K562 (cell line): ENCODE results near the gene MXI1. TPM values are rescaled to one million over a fixed set of nuclear protein-coding genes. Genes with fewer than 3 reads are reported as not detected.

Experiments used
- ARHGAP35 ChIP-seq: fragments of 450-650 bp; IDR thresholded peaks from 2 replicates; pipeline ENCODE4 v1.6.1; 2018; ENCODE audit not compliant: partially characterized antibody
- CBX5 ChIP-seq: IDR thresholded peaks from 2 replicates; pipeline ENCODE4 v1.6.1; 2014; ENCODE audit warnings: low read depth, borderline replicate concordance
- CGGBP1 ChIP-seq: fragments of 250-450 bp; sonication (Bioruptor Pico); IDR thresholded peaks from 2 replicates; pipeline ENCODE4 v1.9.0; 2021; ENCODE audit warnings: mild to moderate bottlenecking
- E2F3 ChIP-seq: fragments of 250-450 bp; sonication (Bioruptor Pico); IDR thresholded peaks from 2 replicates; pipeline ENCODE4 v1.4.0; 2020; ENCODE audit warnings: mild to moderate bottlenecking
- HMGN3 ChIP-seq: IDR thresholded peaks from 2 replicates; pipeline ENCODE4 v1.6.1; 2011; ENCODE audit warnings: borderline replicate concordance, low read depth, mild to moderate bottlenecking, mixed read lengths, low read length; ENCODE audit not compliant: insufficient read length; ENCODE audit errors: extremely low read depth
- KDM1A ChIP-seq, 2 experiments: fragments of 450-650 bp; IDR thresholded peaks; 2 replicates each; pipeline ENCODE4 v1.6.1; 2016; ENCODE audit warnings: mild to moderate bottlenecking in 2 of 2
- MEF2A ChIP-seq: IDR thresholded peaks from 2 replicates; pipeline ENCODE4 v1.6.1; 2011; ENCODE audit warnings: low read depth, mild to moderate bottlenecking, low read length, moderate library complexity; ENCODE audit not compliant: control insufficient read depth
- PTTG1 ChIP-seq: fragments of 450-650 bp; IDR thresholded peaks from 2 replicates; pipeline ENCODE4 v1.6.1; 2016; ENCODE audit warnings: low read depth, mild to moderate bottlenecking, missing genetic modification characterization, missing compliant biosample characterization
- SLC30A9 ChIP-seq: fragments of 250-450 bp; sonication (Bioruptor Pico); IDR thresholded peaks from 2 replicates; pipeline ENCODE4 v1.8.0; 2022; ENCODE audit warnings: mild to moderate bottlenecking, moderate library complexity
- SP1 ChIP-seq: sonication (generic); formaldehyde crosslinking; IDR thresholded peaks from 2 replicates; pipeline ENCODE4 v1.8.1; 2022; ENCODE audit warnings: mild to moderate bottlenecking, missing genetic modification reagents
- SRSF1 ChIP-seq: fragments of 200-400 bp; formaldehyde crosslinking; IDR thresholded peaks from 2 replicates; pipeline ENCODE4 v1.6.1; 2017; ENCODE audit warnings: mild to moderate bottlenecking, low read depth, low read length, moderate library complexity
- TSHZ1 ChIP-seq: fragments of 250-450 bp; sonication (Bioruptor Pico); IDR thresholded peaks from 2 replicates; pipeline ENCODE4 v1.4.0; 2020; ENCODE audit warnings: mild to moderate bottlenecking, moderate library complexity
- ZBTB40 ChIP-seq, 2 experiments: fragments of 450-650 bp in 1 of 2; sonication (generic) in 1 of 2; formaldehyde crosslinking in 1 of 2; IDR thresholded peaks; 2 replicates each; pipeline versions ENCODE4 v1.7.1 to v1.9.0; 2016 to 2022; ENCODE audit warnings: inconsistent platforms in 1 of 2, mild to moderate bottlenecking in 1 of 2, missing genetic modification reagents in 1 of 2
- ZFP30 ChIP-seq: fragments of 250-450 bp; sonication (Bioruptor Pico); IDR thresholded peaks from 2 replicates; pipeline ENCODE4 v1.8.0; 2022; ENCODE audit warnings: moderate library complexity, mild to moderate bottlenecking, inconsistent platforms, borderline replicate concordance
- ZNF121 ChIP-seq: sonication (generic); formaldehyde crosslinking; conservative IDR thresholded peaks from 2 replicates; pipeline ENCODE4 v1.8.0; 2022; ENCODE audit warnings: missing genetic modification reagents
- polyA plus RNA-seq, 8 experiments: library from polyadenylated mRNA; depleted of rRNA in 4 of 8; stranded (reverse) in 5 of 8; unstranded in 3 of 8; fragments of >200 nt; fragmentation: Nextera tagmentation in 2 of 8; fragmentation: Illumina TruSeq in 1 of 8; extraction: Ambion mirVana in 2 of 8; extraction: Trizol in 1 of 8; gene quantifications; 2 replicates each; pipeline versions ENCODE4 v1.2.1 to v1.2.3, GENCODE V29; 2011 to 2014; ENCODE audit warnings: inconsistent platforms in 1 of 8, missing spikeins in 1 of 8
- total RNA-seq, 7 experiments: library from RNA; depleted of rRNA in 6 of 7; stranded (reverse); fragments of >200 nt in 6 of 7; fragmentation: Illumina TruSeq in 2 of 7; extraction: Trizol in 2 of 7; gene quantifications; 2 replicates each; pipeline versions ENCODE4 v1.2.1 to v1.2.3, GENCODE V29; 2011 to 2021; ENCODE audit warnings: low replicate concordance in 1 of 7

The MXI1 gene
- total and polyA plus RNA-seq, 9 of the 15 experiments (the other 6 are each of a cell fraction or from before 2014, with no cell fraction given), result 9.1 to 23.7 (median 14.8) TPM

- TF ChIP-seq ZBTB40 (IDR thresholded peaks at IDR 0.05) (no peak), ZBTB40 (CRISPR knock-in tag; IDR thresholded peaks at IDR 0.05) (no peak), MEF2A (no peak), CBX5 (no peak), HMGN3 (peak; percentile 27), ZFP30 (CRISPR knock-in tag) (no peak), SP1 (CRISPR knock-in tag) (peak; percentile 50; the same call in 1 of the 2 replicates), TSHZ1 (no peak), SLC30A9 (no peak), CGGBP1 (CRISPR knock-in tag) (no peak), SRSF1 (no peak), ARHGAP35 (no peak), KDM1A (IDR thresholded peaks at IDR 0.05) (no peak), ZNF121 (no peak), E2F3 (CRISPR knock-in tag) (no peak), PTTG1 (tag) (no peak)
Measured at GRCh38 chr10:110225756-110226542, 18.5 kb downstream of the MXI1 start (continued).
